ENCODE results near the gene ATP6V0C.

GRCh38 chr16:2473446-2473926 is 40.3 kb upstream of the ATP6V0C start:
- TF ChIP-seq CTCF (IDR thresholded peaks at IDR 0.05; ENCODE audit: insufficient read depth, low read length) (no peak), SPI1 (IDR thresholded peaks at IDR 0.05; ENCODE audit: borderline replicate concordance, low read depth) (no peak), POLR2AphosphoS5 (IDR thresholded peaks at IDR 0.05; ENCODE audit: low read depth) (no peak), REST (IDR thresholded peaks at IDR 0.05; ENCODE audit: insufficient replicate concordance, low read depth) (no peak)
